NCI-H774 (cell line): ENCODE results near the gene PSMD13.
"Not testable (repeated sequence)": the region's sequence is repeated elsewhere in the genome, so short reads cannot be mapped to it uniquely, and the experiment has no call there.

Experiments used
- DNase-seq: peaks from one replicate; lab custom pipeline; 2025; lab: John Stamatoyannopoulos, UW

PSMD13 gene

GRCh38 chr11:217704-218103, 19.1 kb upstream of the PSMD13 start:
- no peak for DNase-seq

GRCh38 chr11:218815-219593, 17.8 kb upstream of the PSMD13 start:
- DNase-seq, result no peak

GRCh38 chr11:220641-221215, 16.0 kb upstream of the PSMD13 start:
- DNase-seq, result not testable (repeated sequence)

GRCh38 chr11:221539-221938, 15.2 kb upstream of the PSMD13 start:
- no peak for DNase-seq

GRCh38 chr11:221998-222789, 14.6 kb upstream of the PSMD13 start:
- no peak for DNase-seq

- DNase-seq, result no peak
Measured at GRCh38 chr11:223026-223789, 13.6 kb upstream of the PSMD13 start.

- DNase-seq, result no peak
Measured at GRCh38 chr11:223884-224283, 12.9 kb upstream of the PSMD13 start.

GRCh38 chr11:224424-224823, 12.4 kb upstream of the PSMD13 start:
- no peak for DNase-seq

- DNase-seq, result no peak
Measured at GRCh38 chr11:225734-226453, 10.9 kb upstream of the PSMD13 start.

GRCh38 chr11:227824-228379, 8.9 kb upstream of the PSMD13 start:
- no peak for DNase-seq

GRCh38 chr11:230431-230830, 6.3 kb upstream of the PSMD13 start:
- DNase-seq, result no peak

- no peak for DNase-seq
Measured at GRCh38 chr11:232783-233565, 3.8 kb upstream of the PSMD13 start.

GRCh38 chr11:235180-235579, 1.6 kb upstream of the PSMD13 start:
- no peak for DNase-seq

GRCh38 chr11:235609-235996, 1.2 kb upstream of the PSMD13 start:
- no peak for DNase-seq

GRCh38 chr11:235997-236773, 591 bp upstream of the PSMD13 start, which contains the start of gene SIRT3:
TSS of gene SIRT3 (minus strand) at chr11:236342. CDS start at chr11:236328, 14 bp downstream.
- DNase-seq, result peak; percentile 73

GRCh38 chr11:238346-238745, 1.6 kb downstream of the PSMD13 start:
- not testable (repeated sequence) for DNase-seq

- DNase-seq, result no peak
Measured at GRCh38 chr11:240315-240714, 3.5 kb downstream of the PSMD13 start.

GRCh38 chr11:241634-242033, 4.9 kb downstream of the PSMD13 start:
- no peak for DNase-seq

GRCh38 chr11:244376-244775, 7.6 kb downstream of the PSMD13 start:
- no peak for DNase-seq

- DNase-seq, result no peak
Measured at GRCh38 chr11:249062-249461, 12.3 kb downstream of the PSMD13 start.
